ENCODE measurements around the gene PLA2G5.

The PLA2G5 gene

DNA sequence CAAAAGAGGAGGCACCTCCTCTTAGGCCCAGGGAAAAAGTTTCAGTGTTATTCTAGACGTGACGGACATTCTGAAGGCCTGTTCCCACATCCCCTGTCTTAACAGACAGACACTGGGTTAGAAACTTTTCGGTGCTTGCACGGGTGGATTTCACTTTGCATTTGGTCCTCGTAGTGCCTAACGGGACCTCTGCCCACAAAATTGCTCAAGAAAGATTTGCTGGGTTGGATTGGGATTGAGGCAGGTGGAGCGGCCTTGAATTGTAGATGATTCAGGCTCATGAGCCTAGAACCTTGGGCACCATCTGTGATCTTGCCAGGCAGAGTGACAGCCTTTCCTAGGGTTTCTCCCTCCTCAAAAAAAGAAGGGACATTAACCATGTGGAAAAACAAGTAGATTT lies 2.8 kb downstream of the PLA2G5 start:
- DNase-seq (no peak), ATAC-seq (ENCODE audit: insufficient read depth, low read depth) (no peak)
- no peak overlapping the region for H3K27ac ChIP-seq (ENCODE audit: low read length)
- H3K79me2 ChIP-seq (ENCODE audit: insufficient read depth, low read length) = no peaks in the 10 kb centered on the region
- no peak overlapping the region for H3K4me3 ChIP-seq (ENCODE audit: low read depth in 1 of 2, low read length in 2 of 2)
- no peaks in the 10 kb centered on the region for H4K20me1 ChIP-seq (ENCODE audit: insufficient read depth, low read length)
- H3K27me3 ChIP-seq (ENCODE audit: insufficient read depth, low read length, poor library complexity) = no peaks in the 10 kb centered on the region
- no peaks in the 10 kb centered on the region for H3K36me3 ChIP-seq (ENCODE audit: insufficient read depth, low read length)
- no peak overlapping the region for H3K9ac ChIP-seq (ENCODE audit: low read depth, low read length)
- H3K4me1 ChIP-seq (ENCODE audit: insufficient read depth, low read length) = no peaks in the 10 kb centered on the region
- H3K4me2 ChIP-seq (ENCODE audit: insufficient read depth, low read length) = no peak overlapping the region
- TF ChIP-seq EZH2 (IDR thresholded peaks at IDR 0.05; ENCODE audit: borderline replicate concordance, low read depth, low read length, severe bottlenecking) = no peak
- TF ChIP-seq, protein P1, sequence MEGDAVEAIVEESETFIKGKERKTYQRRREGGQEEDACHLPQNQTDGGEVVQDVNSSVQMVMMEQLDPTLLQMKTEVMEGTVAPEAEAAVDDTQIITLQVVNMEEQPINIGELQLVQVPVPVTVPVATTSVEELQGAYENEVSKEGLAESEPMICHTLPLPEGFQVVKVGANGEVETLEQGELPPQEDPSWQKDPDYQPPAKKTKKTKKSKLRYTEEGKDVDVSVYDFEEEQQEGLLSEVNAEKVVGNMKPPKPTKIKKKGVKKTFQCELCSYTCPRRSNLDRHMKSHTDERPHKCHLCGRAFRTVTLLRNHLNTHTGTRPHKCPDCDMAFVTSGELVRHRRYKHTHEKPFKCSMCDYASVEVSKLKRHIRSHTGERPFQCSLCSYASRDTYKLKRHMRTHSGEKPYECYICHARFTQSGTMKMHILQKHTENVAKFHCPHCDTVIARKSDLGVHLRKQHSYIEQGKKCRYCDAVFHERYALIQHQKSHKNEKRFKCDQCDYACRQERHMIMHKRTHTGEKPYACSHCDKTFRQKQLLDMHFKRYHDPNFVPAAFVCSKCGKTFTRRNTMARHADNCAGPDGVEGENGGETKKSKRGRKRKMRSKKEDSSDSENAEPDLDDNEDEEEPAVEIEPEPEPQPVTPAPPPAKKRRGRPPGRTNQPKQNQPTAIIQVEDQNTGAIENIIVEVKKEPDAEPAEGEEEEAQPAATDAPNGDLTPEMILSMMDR (IDR thresholded peaks at IDR 0.05; ENCODE audit: borderline replicate concordance, extremely low read depth, low read length, poor library complexity, severe bottlenecking) = no peak
- no peaks in the 10 kb centered on the region for H3K9me3 ChIP-seq (ENCODE audit: insufficient read depth, low read length, severe bottlenecking)
- H2AFZ ChIP-seq (ENCODE audit: low read depth, low read length) = no peak overlapping the region

DNA sequence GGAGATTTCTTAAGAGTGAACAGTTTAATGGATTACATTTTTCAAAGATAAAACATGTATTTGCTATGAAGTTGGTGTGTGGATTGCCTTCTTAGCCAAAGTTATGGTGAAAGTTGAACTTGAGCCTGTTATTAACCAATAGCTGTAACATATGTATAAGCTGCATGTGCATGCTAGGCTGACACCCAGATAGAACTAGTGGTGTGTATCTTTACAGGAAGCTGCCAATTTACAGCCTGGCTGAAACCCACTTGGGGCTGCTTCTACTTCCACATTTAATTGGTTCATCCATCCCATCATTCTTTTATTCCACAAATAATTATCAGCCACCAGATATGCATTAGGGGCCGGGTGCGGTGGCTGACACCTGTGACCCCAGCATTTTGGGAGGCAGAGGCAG lies 3.3 kb downstream of the PLA2G5 start:
- Histone ChIP-seq H3K4me2 (ENCODE audit: insufficient read depth, low read length) (no peak overlapping the region), H3K9ac (ENCODE audit: low read depth, low read length) (no peak overlapping the region), H3K4me1 (ENCODE audit: insufficient read depth, low read length) (no peaks in the 10 kb centered on the region), H3K79me2 (ENCODE audit: insufficient read depth, low read length) (no peaks in the 10 kb centered on the region), H3K9me3 (ENCODE audit: insufficient read depth, low read length, severe bottlenecking) (no peaks in the 10 kb centered on the region), H2AFZ (ENCODE audit: low read depth, low read length) (no peak overlapping the region), H4K20me1 (ENCODE audit: insufficient read depth, low read length) (no peaks in the 10 kb centered on the region), H3K36me3 (ENCODE audit: insufficient read depth, low read length) (no peaks in the 10 kb centered on the region), H3K27ac (ENCODE audit: low read length) (no peak overlapping the region), H3K4me3 (ENCODE audit: low read depth in 1 of 2, low read length in 2 of 2) (no peak overlapping the region), H3K27me3 (ENCODE audit: insufficient read depth, low read length, poor library complexity) (no peaks in the 10 kb centered on the region)
- no peak for ATAC-seq (ENCODE audit: insufficient read depth, low read depth)
- no peak for TF ChIP-seq EZH2 (IDR thresholded peaks at IDR 0.05; ENCODE audit: borderline replicate concordance, low read depth, low read length, severe bottlenecking)
- TF ChIP-seq, protein P1 (IDR thresholded peaks at IDR 0.05; ENCODE audit: borderline replicate concordance, extremely low read depth, low read length, poor library complexity, severe bottlenecking) = no peak
- no peak for DNase-seq

DNA sequence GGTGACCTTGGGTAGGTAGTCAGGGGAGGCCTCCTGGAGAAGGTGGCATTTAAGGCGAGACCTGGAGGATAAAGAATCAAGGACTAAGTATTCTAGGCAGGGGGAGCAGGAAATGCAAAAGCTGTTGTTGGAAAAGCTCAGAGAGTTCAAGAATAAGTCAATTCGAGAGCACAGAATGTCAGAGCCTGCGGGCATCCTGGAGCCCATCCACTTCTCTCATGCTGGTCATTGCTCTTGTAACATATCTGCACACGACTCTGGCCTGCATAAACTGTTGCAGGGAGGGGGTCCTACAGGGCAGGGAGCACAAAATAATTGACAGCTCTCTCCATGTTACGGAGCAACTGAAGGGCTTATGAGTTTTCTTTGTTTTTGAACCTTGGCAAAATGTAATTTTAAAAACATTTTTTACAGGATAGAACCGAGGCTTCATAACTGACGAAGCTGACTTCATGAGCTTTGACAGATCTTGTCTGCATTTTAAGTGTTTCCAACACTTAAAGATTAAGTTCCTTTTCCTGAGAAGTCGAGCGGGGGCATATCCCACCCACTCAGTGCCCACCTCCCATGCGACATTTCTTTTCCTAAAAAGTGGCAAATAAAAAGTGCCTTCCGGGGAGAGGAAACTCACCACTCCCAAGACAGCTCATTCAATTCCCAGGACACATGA lies 4.2 kb downstream of the PLA2G5 start:
- no peak for ATAC-seq (ENCODE audit: insufficient read depth, low read depth)
- Histone ChIP-seq H3K9ac (ENCODE audit: low read depth, low read length) (no peak overlapping the region), H4K20me1 (ENCODE audit: insufficient read depth, low read length) (no peaks in the 10 kb centered on the region), H3K4me3 (ENCODE audit: low read depth in 1 of 2, low read length in 2 of 2) (no peak overlapping the region), H3K9me3 (ENCODE audit: insufficient read depth, low read length, severe bottlenecking) (no peaks in the 10 kb centered on the region), H3K27ac (ENCODE audit: low read length) (no peak overlapping the region), H3K4me2 (ENCODE audit: insufficient read depth, low read length) (no peak overlapping the region), H3K79me2 (ENCODE audit: insufficient read depth, low read length) (no peaks in the 10 kb centered on the region), H3K4me1 (ENCODE audit: insufficient read depth, low read length) (no peaks in the 10 kb centered on the region), H3K27me3 (ENCODE audit: insufficient read depth, low read length, poor library complexity) (no peaks in the 10 kb centered on the region), H3K36me3 (ENCODE audit: insufficient read depth, low read length) (no peaks in the 10 kb centered on the region), H2AFZ (ENCODE audit: low read depth, low read length) (no peak overlapping the region)
- TF ChIP-seq, protein P1 (IDR thresholded peaks at IDR 0.05; ENCODE audit: borderline replicate concordance, extremely low read depth, low read length, poor library complexity, severe bottlenecking) = no peak
- TF ChIP-seq EZH2 (IDR thresholded peaks at IDR 0.05; ENCODE audit: borderline replicate concordance, low read depth, low read length, severe bottlenecking) = no peak
- DNase-seq = no peak

All from DND-41 (cell line).